Posterior vena cava (tissue), 2 donors: Measurements from ENCODE around the gene KRT35. TPM values are rescaled to one million over a fixed set of nuclear protein-coding genes. Genes with fewer than 3 reads are reported as not detected.
A peak's percentile ranks its signal among the peaks of the same experiment; 100 is the strongest.

Experiments
- DNase-seq: peaks from one replicate; pipeline ENCODE4 v3.0.0-alpha.2; 2020; ENCODE audit warnings: low spot score
- intact Hi-C, 2 donors: fragments of 100-400 bp; cut with DNase I; formaldehyde crosslinking; loops; one replicate each; pipeline versions ENCODE4 v1.14.1 to v1.14.2; 2022 to 2023
- total RNA-seq, 2 donors: library from RNA; stranded (reverse); fragmentation: NEBNext Ultra II Directional; extraction: Animal tissue kit (Norgen Biotek cat#: 25700); gene quantifications; one replicate each; pipeline ENCODE4 v1.2.1, GENCODE V29; 2021
- donor health status: DM: yes; HTN: yes; CAD: no.
- donor health status: DM: yes; HTN: yes; CAD: no.

The KRT35 gene
- total RNA-seq, 2 donors from 2014 or later: not detected

- DNase-seq: peak; percentile 83
- intact Hi-C loops: no loop called here
Measured at GRCh38 chr17:41464682-41465081, 16.3 kb downstream of the KRT35 start.

DNA sequence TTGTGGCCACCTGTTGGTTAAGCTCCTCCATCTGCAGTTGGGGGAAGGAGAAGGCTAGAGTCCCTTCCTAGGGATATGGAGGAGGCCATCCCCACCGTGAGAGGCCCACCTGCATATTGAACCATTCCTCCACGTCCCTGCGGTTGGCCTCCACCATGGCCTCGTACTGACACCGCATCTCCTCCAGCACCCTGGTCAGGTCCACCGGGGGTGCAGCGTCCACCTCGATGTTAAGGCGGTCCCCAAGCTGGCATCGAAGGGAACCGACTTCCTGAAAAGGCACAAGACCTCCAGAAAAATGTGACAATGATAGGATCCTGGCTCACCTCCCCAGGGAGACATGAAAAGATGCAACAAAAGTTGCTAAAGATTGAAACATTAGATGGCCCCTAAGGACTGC, 16.8 kb downstream of the KRT35 start:
- intact Hi-C loops: no loop called here
- DNase-seq: peak; percentile 71

DNA sequence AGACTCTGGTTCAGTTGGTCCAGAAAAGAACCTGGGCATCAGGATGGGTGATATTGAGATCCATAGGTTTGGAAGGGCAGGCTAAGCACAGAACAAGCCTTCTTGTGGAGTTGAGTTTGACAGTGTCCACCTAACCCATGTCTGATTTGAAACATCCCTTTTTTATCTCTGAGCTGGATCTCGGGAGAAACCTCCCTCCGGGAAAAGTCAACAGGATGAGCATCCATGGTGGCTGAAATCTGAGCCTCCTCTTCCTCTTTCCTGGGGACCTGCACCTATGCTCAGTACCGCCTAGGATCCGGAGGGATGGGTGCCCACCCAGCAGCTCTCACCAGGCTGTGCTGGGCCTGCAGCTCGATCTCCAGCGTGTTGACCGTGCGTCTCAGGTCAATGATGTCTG, 17.2 kb downstream of the KRT35 start:
- intact Hi-C loops: no loop called here
- DNase-seq: peak; percentile 78

DNA sequence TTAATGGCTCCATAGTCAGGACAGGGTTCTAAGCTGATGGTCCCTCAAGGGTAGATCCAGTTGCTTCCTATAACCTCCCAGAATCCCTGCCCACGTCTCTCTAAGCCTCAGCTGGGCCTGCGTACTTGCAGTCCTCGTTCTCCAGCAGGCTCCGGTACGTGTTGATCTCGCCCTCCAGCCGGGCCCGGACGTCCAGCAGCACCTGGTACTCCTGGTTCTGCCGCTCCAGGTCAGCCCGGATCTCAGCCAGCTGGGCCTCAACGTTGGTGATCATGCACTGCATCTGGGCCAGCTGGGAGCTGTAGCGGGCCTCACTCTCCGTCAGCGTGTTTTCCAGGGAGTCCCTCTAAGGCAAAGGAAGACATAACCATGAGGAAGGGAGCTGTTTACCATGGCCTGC, 18.2 kb downstream of the KRT35 start:
- DNase-seq: peak; percentile 75
- intact Hi-C loops: no loop called here

- intact Hi-C loops: no loop called here
- DNase-seq: no peak
Measured at GRCh38 chr17:41457676-41458075, 23.3 kb downstream of the KRT35 start.

- no peak for DNase-seq
- intact Hi-C loops: no loop called here
Measured at GRCh38 chr17:41456204-41456603, 24.7 kb downstream of the KRT35 start.

GRCh38 chr17:41455236-41455635, 25.7 kb downstream of the KRT35 start:
- intact Hi-C loops: no loop called here

GRCh38 chr17:41453066-41453465, 27.9 kb downstream of the KRT35 start:
- DNase-seq: no peak
- intact Hi-C loops: no loop called here

More at GRCh38 chr17:41455236-41455635, 25.7 kb downstream of the KRT35 start:
- no peak for DNase-seq

DNA sequence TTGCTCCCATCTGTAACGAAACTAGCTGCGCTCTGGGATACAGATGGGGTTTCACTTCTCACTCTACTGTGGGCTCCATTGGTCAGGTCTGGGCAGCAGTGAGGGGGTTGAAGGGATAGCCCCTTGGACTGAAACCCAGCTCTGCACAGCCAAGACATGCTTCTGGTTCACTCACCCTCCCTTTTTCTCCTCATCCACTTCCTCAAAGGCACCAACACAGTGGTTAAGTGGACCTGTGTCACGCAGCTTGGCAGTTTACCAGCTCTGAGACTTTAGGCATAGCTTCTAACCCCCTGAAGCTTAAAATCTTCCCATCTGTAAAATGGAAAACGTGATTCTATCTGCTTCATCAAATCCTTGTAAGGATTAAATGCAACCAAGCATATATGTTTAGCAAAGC, 28.7 kb downstream of the KRT35 start:
- DNase-seq: no peak
- intact Hi-C loops: no loop called here

- DNase-seq: no peak
- intact Hi-C loops: no loop called here
Measured at GRCh38 chr17:41451154-41451728, 29.7 kb downstream of the KRT35 start.

GRCh38 chr17:41449008-41449407, 31.9 kb downstream of the KRT35 start:
- intact Hi-C loops: no loop called here
- no peak for DNase-seq

DNA sequence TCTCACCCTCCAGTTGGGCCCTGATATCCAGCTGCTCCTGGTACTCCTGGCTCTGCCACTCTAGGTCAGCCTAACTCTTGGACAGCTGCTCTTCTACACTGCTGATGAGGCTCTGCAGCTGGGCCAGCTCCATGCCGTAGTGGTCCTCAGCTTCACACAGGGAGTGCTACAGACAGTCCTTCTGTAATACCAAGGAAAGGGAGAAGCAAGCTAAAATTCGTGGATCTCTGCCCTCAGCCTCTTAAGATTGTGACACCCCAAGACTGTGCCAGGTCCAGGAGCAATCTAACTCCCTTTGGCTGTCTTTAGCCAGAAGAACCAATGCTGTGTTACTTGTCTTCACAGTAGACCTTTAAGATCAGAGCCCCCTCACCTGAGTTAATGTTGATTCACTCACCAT, 32.4 kb downstream of the KRT35 start:
- DNase-seq: no peak
- intact Hi-C loops: no loop called here

DNA sequence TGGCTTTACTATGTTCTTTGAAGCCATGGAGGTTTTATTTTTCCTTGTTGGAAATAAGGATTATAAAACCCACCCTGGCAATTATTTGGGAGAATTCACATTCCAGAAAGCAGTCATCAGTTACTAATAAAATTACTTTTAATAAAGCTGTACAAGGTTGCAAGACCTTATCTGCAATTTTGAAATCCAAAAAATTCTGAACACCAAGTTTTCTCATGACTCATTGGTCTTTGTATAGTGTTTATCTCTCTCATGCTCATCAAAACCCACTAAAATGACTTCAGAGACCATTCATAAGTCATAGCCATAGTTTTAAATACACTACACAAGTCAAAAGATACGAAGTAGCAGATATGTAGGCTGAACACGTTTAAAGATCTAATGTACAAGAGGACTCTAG, 34.1 kb downstream of the KRT35 start:
- DNase-seq: no peak

GRCh38 chr17:41444640-41445039, 36.3 kb downstream of the KRT35 start:
- intact Hi-C loops: no loop called here
- DNase-seq: no peak

More for the DNA sequence above, 34.1 kb downstream of the KRT35 start:
- intact Hi-C loops: no loop called here

- intact Hi-C loops: no loop called here
- DNase-seq: no peak
Measured at GRCh38 chr17:41444186-41444585, 36.8 kb downstream of the KRT35 start.

DNA sequence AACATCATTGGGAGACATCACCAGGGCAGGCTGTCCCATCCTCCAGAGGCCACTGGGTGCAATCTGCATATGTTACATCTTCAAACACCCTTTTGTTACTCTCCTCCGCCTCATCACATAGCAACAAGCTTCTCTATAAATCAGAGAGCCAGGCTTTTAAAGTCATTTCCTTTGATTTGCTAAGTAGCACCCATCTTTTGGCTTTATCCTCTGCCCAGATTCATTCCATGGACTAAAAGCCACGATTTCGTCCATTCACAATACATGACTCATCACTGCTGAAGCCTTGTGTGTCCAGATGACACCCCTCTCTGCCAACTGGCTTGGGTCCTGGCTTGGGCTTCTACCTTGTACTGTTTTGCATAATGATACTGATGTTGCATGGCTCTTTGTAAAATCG, 38.2 kb downstream of the KRT35 start:
- intact Hi-C loops: no loop called here
- DNase-seq: no peak

GRCh38 chr17:41440531-41441033, 40.4 kb downstream of the KRT35 start, which contains the start of gene KRT38:
KRT38 (minus strand) TSS chr17:41440983; CDS start chr17:41440921, 62 bp downstream.
- intact Hi-C loops: no loop called here
- DNase-seq: no peak

DNA sequence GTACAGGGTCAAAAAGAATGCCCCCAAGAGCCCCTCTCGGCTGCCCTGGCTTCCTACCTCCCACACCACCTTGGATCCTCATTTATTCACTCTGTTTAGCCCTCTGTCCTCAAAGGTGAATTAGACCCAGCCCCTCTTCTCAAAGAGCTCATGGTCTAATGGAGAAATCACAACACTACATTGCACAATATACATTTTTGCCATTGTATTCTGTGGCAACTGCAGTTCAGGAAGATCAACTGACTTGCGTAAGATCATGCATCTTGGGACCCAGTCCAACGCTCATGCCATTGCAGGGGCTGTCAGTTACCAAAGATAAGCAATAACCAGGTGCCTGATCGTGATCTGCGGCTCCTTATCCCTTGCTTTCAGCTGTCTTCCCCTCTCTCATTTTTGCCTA, 41.6 kb downstream of the KRT35 start:
- no peak for DNase-seq
- intact Hi-C loops: no loop called here

- DNase-seq: no peak
- intact Hi-C loops: no loop called here
Measured at GRCh38 chr17:41437769-41438168, 43.2 kb downstream of the KRT35 start.

DNA sequence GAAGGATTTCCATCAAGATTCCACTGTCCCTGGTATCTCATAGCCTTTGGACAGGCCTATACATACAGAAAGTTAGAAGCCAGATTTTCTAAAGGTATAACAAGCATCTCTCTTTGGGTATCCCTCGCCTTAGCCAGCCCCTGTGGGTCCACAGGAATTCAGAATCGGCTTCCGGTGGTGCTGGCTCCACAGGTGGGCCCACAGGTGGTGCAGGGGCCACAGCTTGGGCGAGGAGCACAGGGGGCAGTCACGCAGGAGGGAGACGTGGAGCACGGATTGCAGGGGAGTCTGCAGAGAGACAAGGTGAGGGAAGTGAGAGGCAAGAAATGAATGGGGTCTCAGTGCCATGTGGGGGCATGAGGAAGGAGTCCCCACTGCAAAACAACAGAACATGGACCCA, 43.7 kb downstream of the KRT35 start:
- intact Hi-C loops: no loop called here
- no peak for DNase-seq

DNA sequence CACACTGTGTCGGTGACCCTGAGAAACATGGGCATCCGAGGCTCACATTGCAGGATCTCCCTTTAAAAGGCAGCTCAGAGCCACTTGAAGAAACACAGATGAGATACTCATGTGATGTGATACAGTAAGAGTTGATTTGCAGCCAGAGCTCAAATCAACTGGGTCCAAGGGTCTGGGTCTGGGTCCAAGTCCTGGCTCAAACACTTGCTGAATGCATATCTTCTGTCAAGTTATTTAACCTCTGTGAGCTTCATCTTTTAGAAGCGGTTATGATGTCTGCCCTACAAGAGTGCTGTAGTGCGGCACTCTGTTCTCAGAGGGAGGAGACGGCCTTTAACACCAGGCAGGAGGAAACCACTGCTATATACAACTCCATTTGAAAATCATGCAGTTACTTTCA, 46.5 kb downstream of the KRT35 start:
- intact Hi-C loops: no loop called here
- no peak for DNase-seq

DNA sequence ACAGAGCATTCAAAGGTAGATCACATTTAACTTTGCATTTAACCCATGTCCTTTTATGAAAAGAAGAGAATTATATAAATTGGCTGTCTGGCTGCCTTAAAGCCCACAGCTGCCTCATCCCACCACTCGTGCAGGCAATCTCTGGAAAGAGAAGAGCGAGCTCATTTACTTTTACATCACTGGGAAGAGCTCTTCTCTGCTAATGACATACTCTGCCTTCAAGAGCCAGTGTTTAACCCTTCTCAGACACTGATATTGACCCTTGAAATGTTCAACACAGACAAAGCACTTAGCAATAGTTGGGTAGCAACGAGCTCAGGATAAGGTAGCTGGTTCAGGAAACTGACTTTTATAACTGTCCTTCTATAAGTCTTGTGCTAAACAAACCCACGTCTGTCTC, 46.9 kb downstream of the KRT35 start:
- DNase-seq: no peak
- intact Hi-C loops: no loop called here
